Lung (tissue), 16 donors: ENCODE measurements around the gene ITK. TPM values are rescaled to one million over a fixed set of nuclear protein-coding genes. Genes with fewer than 3 reads are reported as not detected.

ENCODE experiments used
- ATAC-seq: fragments of 200-7000 bp; cut with Tn5 transposase; one replicate; pipeline ENCODE4 v1.9.1; 2020; ENCODE audit warnings: moderate number of reproducible peaks; ENCODE audit not compliant: insufficient read depth, low FRiP score
- DNase-seq, 3 donors: peaks; one replicate each; pipeline ENCODE4 v3.0.0-alpha.2; 2013 to 2017
- H3K27ac ChIP-seq, 2 donors: one replicate each; pipeline ENCODE4 v1.5.1; 2013; ENCODE audit warnings: mild to moderate bottlenecking in 2 of 2, moderate library complexity in 2 of 2, control low read depth in 1 of 2, inconsistent platforms in 1 of 2, low read depth in 1 of 2, low read length in 1 of 2
- H3K27me3 ChIP-seq, 3 donors: one replicate each; pipeline ENCODE4 v1.5.1; 2013; ENCODE audit warnings: low read length in 2 of 3; ENCODE audit not compliant: control insufficient read depth in 3 of 3, insufficient read depth in 3 of 3
- H3K36me3 ChIP-seq, 4 donors: one replicate each; pipeline ENCODE4 v1.5.1; 2013; ENCODE audit warnings: low read length in 4 of 4, mild to moderate bottlenecking in 1 of 4, moderate library complexity in 1 of 4; ENCODE audit not compliant: control insufficient read depth in 4 of 4, insufficient read depth in 4 of 4
- H3K4me1 ChIP-seq, 5 donors: one replicate each; pipeline ENCODE4 v1.5.1; 2013; ENCODE audit warnings: low read length in 5 of 5, mild to moderate bottlenecking in 2 of 5, moderate library complexity in 1 of 5; ENCODE audit not compliant: control insufficient read depth in 5 of 5, insufficient read depth in 5 of 5
- H3K4me3 ChIP-seq: one replicate; pipeline ENCODE4 v1.5.1; 2013; ENCODE audit warnings: mild to moderate bottlenecking, control low read depth, moderate library complexity
- H3K9ac ChIP-seq, 2 donors: one replicate each; pipeline ENCODE4 v1.5.1; 2013; ENCODE audit warnings: low read length in 2 of 2, control low read depth in 1 of 2; ENCODE audit not compliant: insufficient read depth in 1 of 2
- H3K9me3 ChIP-seq, 4 donors: one replicate each; pipeline ENCODE4 v1.5.1; 2013; ENCODE audit warnings: low read length in 3 of 4, mild to moderate bottlenecking in 1 of 4, moderate library complexity in 1 of 4; ENCODE audit not compliant: control insufficient read depth in 4 of 4, insufficient read depth in 3 of 4
- CTCF ChIP-seq: IDR thresholded peaks from 2 replicates; pipeline ENCODE4 v1.5.1; 2012; ENCODE audit warnings: mild to moderate bottlenecking; ENCODE audit errors: control extremely low read depth, extremely low read depth
- WGBS, 2 donors: extraction: QIAGEN DNeasy Blood & Tissue Kit; methylation state at CpG; one replicate each; pipeline ENCODE4 v1.1.7; 2013; 5-methylcytosine and 5-hydroxymethylcytosine counted together
- long read RNA-seq, 5 donors: transcript quantifications; one replicate each; lab custom pipeline, GENCODE V29; 2026
- polyA plus RNA-seq, 2 donors: library from polyadenylated mRNA; stranded (reverse); fragments of 200-250 nt; gene quantifications; one replicate each; pipeline ENCODE4 v1.2.1, GENCODE V29; 2013
- total RNA-seq, 2 donors: library from RNA; depleted of rRNA in 1 of 2; stranded (reverse); fragments of >200 nt in 1 of 2; gene quantifications; one replicate each; pipeline ENCODE4 v1.2.1, GENCODE V29; 2014 to 2021
- donor health status: control.
- donor health status: control.
- donor health status: Bipolar disorder and iron deficiency.
- donor health status: healthy.
- donor health status: DM: yes; HTN: yes; CAD: no.

Gene ITK
- total RNA-seq (1 to 10 TPM; 3.3 to 3.4 TPM), polyA plus RNA-seq (1 to 10 TPM in 1 of 2 donors, under 1 TPM in 1; 0.91 to 2.3 TPM)
- long read RNA-seq, donor 1, result 0 reads
- long read RNA-seq, donor 2, result 0 reads
- long read RNA-seq, donor 3, result 0 reads
- long read RNA-seq, donor 4, result 0 reads
- long read RNA-seq, donor 5, result 0 reads

GRCh38 chr5:157180374-157181264 lies at the start of gene ITK:
TSS of gene ITK (plus strand) at chr5:157180840. CDS start at chr5:157180978, 138 bp downstream.
- H3K4me1 ChIP-seq, result no peaks in the 10 kb centered on the region
- H3K9me3 ChIP-seq, result no peaks in the 10 kb centered on the region
- no peak for ATAC-seq
- DNase-seq, result no peak
- no peak within 1 kb of the TSS for H3K4me3 ChIP-seq
- H3K27ac ChIP-seq, result no peak within 1 kb of the TSS
- H3K36me3 ChIP-seq, result no peaks in the 10 kb centered on the region
- peaks cover 0 to 2% (median 0%) of the 10 kb centered on the region in 3 donors for H3K27me3 ChIP-seq
- 71 to 73% methylated on average over 8 of the region's 8 CpGs for WGBS, 2 donors
- no peak for TF ChIP-seq CTCF
- no peak within 1 kb of the TSS for H3K9ac ChIP-seq

GRCh38 chr5:157130925-157131324 lies 49.7 kb upstream of the ITK start:
- H3K27me3 ChIP-seq, result no peaks in the 10 kb centered on the region
- H3K36me3 ChIP-seq, result no peaks in the 10 kb centered on the region
- no peak for ATAC-seq
- no peak overlapping the region for H3K9ac ChIP-seq
- no peaks in the 10 kb centered on the region for H3K9me3 ChIP-seq
- no peak for DNase-seq
- 47 to 52% methylated on average over 7 of the region's 7 CpGs for WGBS, 2 donors
- TF ChIP-seq CTCF, result no peak
- H3K4me1 ChIP-seq, result peaks cover 0 to 4% (median 0%) of the 10 kb centered on the region in 5 donors
- H3K4me3 ChIP-seq, result no peak overlapping the region
- no peak overlapping the region for H3K27ac ChIP-seq

GRCh38 chr5:157132281-157132612 lies 48.4 kb upstream of the ITK start:
- no peak for DNase-seq
- Histone ChIP-seq H3K4me1 (peaks cover 0 to 4% (median 0%) of the 10 kb centered on the region in 5 donors), H3K27ac (no peak overlapping the region), H3K36me3 (peaks cover 0 to under 1% (median under 1%) of the 10 kb centered on the region in 4 donors), H3K9ac (no peak overlapping the region), H3K4me3 (no peak overlapping the region), H3K9me3 (no peaks in the 10 kb centered on the region), H3K27me3 (no peaks in the 10 kb centered on the region)
- WGBS, 2 donors, result 37 to 42% methylated on average over 1 of the region's 1 CpG
- ATAC-seq, result no peak
- TF ChIP-seq CTCF, result no peak
